ENCODE data around the gene GPD1.

GRCh38 chr12:50090391-50090790 lies 13.4 kb upstream of the GPD1 start:
- TF ChIP-seq CHD4 (IDR thresholded peaks at IDR 0.05), result no peak
- TF ChIP-seq NFYB (IDR thresholded peaks at IDR 0.05; ENCODE audit: insufficient read depth, low read depth, low read length), result no peak
- TF ChIP-seq FOXM1 (IDR thresholded peaks at IDR 0.05; ENCODE audit: low read depth, low read length), result no peak
- no peak for TF ChIP-seq JUND (IDR thresholded peaks at IDR 0.05; ENCODE audit: low read depth, low read length)
- no peak for TF ChIP-seq CTCF (IDR thresholded peaks at IDR 0.05 in 2 of 3, conservative IDR thresholded peaks at IDR 0.05 in 1 of 3; ENCODE audit: control insufficient read depth in 2 of 3, extremely low read depth in 1 of 3, insufficient read depth in 1 of 3, low read depth in 3 of 3, low read length in 3 of 3)
- no peak for TF ChIP-seq DPF2 (IDR thresholded peaks at IDR 0.05)
- TF ChIP-seq POLR2AphosphoS2 (IDR thresholded peaks at IDR 0.05; ENCODE audit: low read depth, low read length), result no peak
- TF ChIP-seq ZNF24 (IDR thresholded peaks at IDR 0.05), result no peak
- no peak for TF ChIP-seq RAD21 (IDR thresholded peaks at IDR 0.05; ENCODE audit: insufficient read depth, low read depth, low read length)
- no peak for TF ChIP-seq ZNF274 (IDR thresholded peaks at IDR 0.05; ENCODE audit: insufficient read depth, insufficient read length)
- no peak for TF ChIP-seq CBX3 (IDR thresholded peaks at IDR 0.05; ENCODE audit: borderline replicate concordance, low read depth)
- TF ChIP-seq POLR2A (IDR thresholded peaks at IDR 0.05; ENCODE audit: low read depth, low read length), result no peak
- no peak for TF ChIP-seq POLR2AphosphoS5 (IDR thresholded peaks at IDR 0.05; ENCODE audit: low read length)

Measured in GM12878 (cell line).